Mammary epithelial cell (primary cell): ENCODE results near the gene RRAS.

Experiments
- EZH2 ChIP-seq: IDR thresholded peaks from 2 replicates; pipeline ENCODE4 v1.6.1; 2012; ENCODE audit warnings: low read length, inconsistent platforms, borderline replicate concordance
- TF ChIP-seq, protein P1 (sequence below), 2 donors: IDR thresholded peaks in 1 of 2; conservative IDR thresholded peaks in 1 of 2; 2 replicates each; pipeline ENCODE4 v1.5.1; 2011 to 2012; ENCODE audit warnings: inconsistent platforms in 2 of 2, low read length in 2 of 2, mild to moderate bottlenecking in 2 of 2, control low read depth in 1 of 2, low read depth in 1 of 2; ENCODE audit not compliant: insufficient read depth in 1 of 2; ENCODE audit errors: extremely low read depth in 1 of 2

DNA sequence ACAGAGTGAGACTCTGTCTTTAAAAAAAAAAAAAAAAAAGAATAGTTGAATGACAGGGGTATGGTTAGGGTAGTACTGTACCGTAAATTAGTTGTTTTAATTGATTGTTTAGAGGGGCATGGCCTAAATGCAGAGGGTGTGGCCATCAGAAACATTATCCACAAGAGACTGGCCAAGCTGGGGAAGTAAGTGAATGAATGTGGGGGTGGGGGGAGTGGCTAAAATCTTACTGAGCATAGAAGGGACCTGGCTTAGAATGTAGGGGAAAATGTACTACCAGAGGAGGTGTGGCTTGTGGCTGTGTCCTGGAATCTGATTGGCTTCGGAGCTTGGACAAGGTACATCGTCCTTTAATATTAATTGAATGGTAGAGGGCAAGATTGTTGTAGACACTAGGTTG is 29.6 kb upstream of the RRAS start:
- TF ChIP-seq, protein P1, sequence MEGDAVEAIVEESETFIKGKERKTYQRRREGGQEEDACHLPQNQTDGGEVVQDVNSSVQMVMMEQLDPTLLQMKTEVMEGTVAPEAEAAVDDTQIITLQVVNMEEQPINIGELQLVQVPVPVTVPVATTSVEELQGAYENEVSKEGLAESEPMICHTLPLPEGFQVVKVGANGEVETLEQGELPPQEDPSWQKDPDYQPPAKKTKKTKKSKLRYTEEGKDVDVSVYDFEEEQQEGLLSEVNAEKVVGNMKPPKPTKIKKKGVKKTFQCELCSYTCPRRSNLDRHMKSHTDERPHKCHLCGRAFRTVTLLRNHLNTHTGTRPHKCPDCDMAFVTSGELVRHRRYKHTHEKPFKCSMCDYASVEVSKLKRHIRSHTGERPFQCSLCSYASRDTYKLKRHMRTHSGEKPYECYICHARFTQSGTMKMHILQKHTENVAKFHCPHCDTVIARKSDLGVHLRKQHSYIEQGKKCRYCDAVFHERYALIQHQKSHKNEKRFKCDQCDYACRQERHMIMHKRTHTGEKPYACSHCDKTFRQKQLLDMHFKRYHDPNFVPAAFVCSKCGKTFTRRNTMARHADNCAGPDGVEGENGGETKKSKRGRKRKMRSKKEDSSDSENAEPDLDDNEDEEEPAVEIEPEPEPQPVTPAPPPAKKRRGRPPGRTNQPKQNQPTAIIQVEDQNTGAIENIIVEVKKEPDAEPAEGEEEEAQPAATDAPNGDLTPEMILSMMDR (conservative IDR thresholded peaks at IDR 0.05 in 1 of 2, IDR thresholded peaks at IDR 0.05 in 1 of 2; ENCODE audit: extremely low read depth in 1 of 2, insufficient read depth in 1 of 2, low read depth in 1 of 2, low read length in 2 of 2) = no peak
- TF ChIP-seq EZH2 = no peak
